ENCODE results near the gene ARHGEF3.
"Not testable (repeated sequence)": the region's sequence is repeated elsewhere in the genome, so short reads cannot be mapped to it uniquely, and the experiment has no call there.

DNA sequence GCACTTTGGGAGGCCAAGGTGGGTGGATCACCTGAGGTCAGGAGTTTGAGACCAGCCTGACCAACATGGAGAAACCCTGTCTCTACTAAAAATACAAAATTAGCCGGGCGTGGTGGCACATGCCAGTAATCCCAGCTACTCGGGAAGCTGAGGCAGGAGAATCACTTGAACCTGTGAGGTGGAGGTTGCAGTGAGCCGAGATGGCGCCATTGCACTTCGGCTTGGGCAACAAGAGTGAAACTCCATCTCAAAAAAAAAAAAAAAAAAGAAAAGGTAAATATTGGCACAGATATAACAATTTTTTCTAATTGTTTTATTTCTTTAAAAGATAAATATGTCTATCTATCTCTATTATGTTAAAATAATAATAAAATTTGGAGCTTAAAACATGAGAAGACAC lies 94.3 kb downstream of the ARHGEF3 start:
- TF ChIP-seq, protein P1, sequence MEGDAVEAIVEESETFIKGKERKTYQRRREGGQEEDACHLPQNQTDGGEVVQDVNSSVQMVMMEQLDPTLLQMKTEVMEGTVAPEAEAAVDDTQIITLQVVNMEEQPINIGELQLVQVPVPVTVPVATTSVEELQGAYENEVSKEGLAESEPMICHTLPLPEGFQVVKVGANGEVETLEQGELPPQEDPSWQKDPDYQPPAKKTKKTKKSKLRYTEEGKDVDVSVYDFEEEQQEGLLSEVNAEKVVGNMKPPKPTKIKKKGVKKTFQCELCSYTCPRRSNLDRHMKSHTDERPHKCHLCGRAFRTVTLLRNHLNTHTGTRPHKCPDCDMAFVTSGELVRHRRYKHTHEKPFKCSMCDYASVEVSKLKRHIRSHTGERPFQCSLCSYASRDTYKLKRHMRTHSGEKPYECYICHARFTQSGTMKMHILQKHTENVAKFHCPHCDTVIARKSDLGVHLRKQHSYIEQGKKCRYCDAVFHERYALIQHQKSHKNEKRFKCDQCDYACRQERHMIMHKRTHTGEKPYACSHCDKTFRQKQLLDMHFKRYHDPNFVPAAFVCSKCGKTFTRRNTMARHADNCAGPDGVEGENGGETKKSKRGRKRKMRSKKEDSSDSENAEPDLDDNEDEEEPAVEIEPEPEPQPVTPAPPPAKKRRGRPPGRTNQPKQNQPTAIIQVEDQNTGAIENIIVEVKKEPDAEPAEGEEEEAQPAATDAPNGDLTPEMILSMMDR (conservative IDR thresholded peaks at IDR 0.05; ENCODE audit: low read depth, low read length), result not testable (repeated sequence)
- TF ChIP-seq EZH2 (IDR thresholded peaks at IDR 0.05; ENCODE audit: borderline replicate concordance, low read depth, low read length, poor library complexity, severe bottlenecking), result not testable (repeated sequence)

All from A673 (cell line).